HG02938 (cell line): ENCODE measurements around the gene TMEM45A.
"Not testable (repeated sequence)": the region's sequence is repeated elsewhere in the genome, so short reads cannot be mapped to it uniquely, and the experiment has no call there.

Experiments
- ATAC-seq: cut with Tn5 transposase; IDR thresholded peaks from one replicate; pipeline ENCODE4 v1.9.1; 2021; ENCODE audit warnings: mild to moderate bottlenecking, moderate library complexity; ENCODE audit not compliant: unreplicated experiment

TMEM45A gene

GRCh38 chr3:100563652-100564211, 71.3 kb downstream of the TMEM45A start:
- no peak for ATAC-seq

GRCh38 chr3:100570811-100571210, 78.4 kb downstream of the TMEM45A start:
- no peak for ATAC-seq

- no peak for ATAC-seq
These were observed 82.1 kb downstream of the TMEM45A start for GRCh38 chr3:100574536-100574935.

GRCh38 chr3:100575704-100576103, 83.3 kb downstream of the TMEM45A start:
- ATAC-seq: no peak

GRCh38 chr3:100577382-100578008, 85.1 kb downstream of the TMEM45A start:
- no peak for ATAC-seq

GRCh38 chr3:100578646-100579045, 86.2 kb downstream of the TMEM45A start:
- no peak for ATAC-seq

GRCh38 chr3:100580147-100580546, 87.7 kb downstream of the TMEM45A start:
- ATAC-seq: no peak

- no peak for ATAC-seq
These were observed 89.2 kb downstream of the TMEM45A start for GRCh38 chr3:100581650-100582049.

GRCh38 chr3:100582157-100582556, 89.7 kb downstream of the TMEM45A start:
- not testable (repeated sequence) for ATAC-seq

- no peak for ATAC-seq
These were observed 91.8 kb downstream of the TMEM45A start for GRCh38 chr3:100584101-100584660.

- no peak for ATAC-seq
These were observed 94.4 kb downstream of the TMEM45A start for GRCh38 chr3:100586832-100587231.

- ATAC-seq: no peak
These were observed 95.8 kb downstream of the TMEM45A start for GRCh38 chr3:100588251-100588650.

GRCh38 chr3:100590114-100590839, 97.9 kb downstream of the TMEM45A start:
- peak; percentile 83 for ATAC-seq

GRCh38 chr3:100590840-100591147, 98.4 kb downstream of the TMEM45A start:
- no peak for ATAC-seq

GRCh38 chr3:100591411-100591810, 99.0 kb downstream of the TMEM45A start:
- ATAC-seq: no peak

GRCh38 chr3:100600181-100601042, 108.0 kb downstream of the TMEM45A start:
- ATAC-seq: no peak

- no peak for ATAC-seq
These were observed 110.4 kb downstream of the TMEM45A start for GRCh38 chr3:100602506-100603444.

- peak; percentile 38 for ATAC-seq
These were observed 111.0 kb downstream of the TMEM45A start for GRCh38 chr3:100603469-100603868.

GRCh38 chr3:100605358-100605757, 112.9 kb downstream of the TMEM45A start:
- ATAC-seq: no peak

GRCh38 chr3:100606894-100607512, 114.6 kb downstream of the TMEM45A start:
- peak; percentile 90 for ATAC-seq
